ENCODE measurements around the gene CFAP69.
A peak's percentile ranks its signal among the peaks of the same experiment; 100 is the strongest.

CFAP69 gene, protein sequence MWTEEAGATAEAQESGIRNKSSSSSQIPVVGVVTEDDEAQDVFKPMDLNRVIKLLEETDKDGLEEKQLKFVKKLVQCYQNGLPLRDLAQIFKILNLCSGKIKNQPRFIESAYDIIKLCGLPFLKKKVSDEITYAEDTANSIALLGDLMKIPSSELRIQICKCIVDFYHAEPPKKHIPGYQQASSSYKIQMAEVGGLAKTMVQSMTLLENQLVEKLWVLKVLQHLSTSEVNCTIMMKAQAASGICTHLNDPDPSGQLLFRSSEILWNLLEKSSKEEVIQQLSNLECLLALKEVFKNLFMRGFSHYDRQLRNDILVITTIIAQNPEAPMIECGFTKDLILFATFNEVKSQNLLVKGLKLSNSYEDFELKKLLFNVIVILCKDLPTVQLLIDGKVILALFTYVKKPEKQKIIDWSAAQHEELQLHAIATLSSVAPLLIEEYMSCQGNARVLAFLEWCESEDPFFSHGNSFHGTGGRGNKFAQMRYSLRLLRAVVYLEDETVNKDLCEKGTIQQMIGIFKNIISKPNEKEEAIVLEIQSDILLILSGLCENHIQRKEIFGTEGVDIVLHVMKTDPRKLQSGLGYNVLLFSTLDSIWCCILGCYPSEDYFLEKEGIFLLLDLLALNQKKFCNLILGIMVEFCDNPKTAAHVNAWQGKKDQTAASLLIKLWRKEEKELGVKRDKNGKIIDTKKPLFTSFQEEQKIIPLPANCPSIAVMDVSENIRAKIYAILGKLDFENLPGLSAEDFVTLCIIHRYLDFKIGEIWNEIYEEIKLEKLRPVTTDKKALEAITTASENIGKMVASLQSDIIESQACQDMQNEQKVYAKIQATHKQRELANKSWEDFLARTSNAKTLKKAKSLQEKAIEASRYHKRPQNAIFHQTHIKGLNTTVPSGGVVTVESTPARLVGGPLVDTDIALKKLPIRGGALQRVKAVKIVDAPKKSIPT
- total RNA-seq: 0 to 0.95 (median 0.39) reads per million in 9 experiments

GRCh38 chr7:90244909-90245851 lies at the start of gene CFAP69:
TSS of gene CFAP69 (plus strand) at chr7:90245174. CDS start at chr7:90245425, 251 bp downstream.
- peak; percentile 83 to 85 (median 83) for DNase-seq
- H3K9me3 Mint-ChIP-seq: no peaks in the 10 kb centered on the region
- peaks cover 12% of the 10 kb centered on the region for H3K36me3 Mint-ChIP-seq (ENCODE audit: insufficient read depth)
- H3K4me3 Mint-ChIP-seq: peak within 1 kb of the TSS; percentile 89 to 92
- H3K27ac Mint-ChIP-seq: peak within 1 kb of the TSS; percentile 73 to 93
- ATAC-seq (replicated peaks): peak; percentile 91
- H3K27me3 Mint-ChIP-seq: peaks cover 25 to 28% of the 10 kb centered on the region in 2 donors
- H3K4me1 Mint-ChIP-seq (ENCODE audit: low read depth in 2 of 2): peaks cover 18 to 21% of the 10 kb centered on the region in 2 donors

DNA sequence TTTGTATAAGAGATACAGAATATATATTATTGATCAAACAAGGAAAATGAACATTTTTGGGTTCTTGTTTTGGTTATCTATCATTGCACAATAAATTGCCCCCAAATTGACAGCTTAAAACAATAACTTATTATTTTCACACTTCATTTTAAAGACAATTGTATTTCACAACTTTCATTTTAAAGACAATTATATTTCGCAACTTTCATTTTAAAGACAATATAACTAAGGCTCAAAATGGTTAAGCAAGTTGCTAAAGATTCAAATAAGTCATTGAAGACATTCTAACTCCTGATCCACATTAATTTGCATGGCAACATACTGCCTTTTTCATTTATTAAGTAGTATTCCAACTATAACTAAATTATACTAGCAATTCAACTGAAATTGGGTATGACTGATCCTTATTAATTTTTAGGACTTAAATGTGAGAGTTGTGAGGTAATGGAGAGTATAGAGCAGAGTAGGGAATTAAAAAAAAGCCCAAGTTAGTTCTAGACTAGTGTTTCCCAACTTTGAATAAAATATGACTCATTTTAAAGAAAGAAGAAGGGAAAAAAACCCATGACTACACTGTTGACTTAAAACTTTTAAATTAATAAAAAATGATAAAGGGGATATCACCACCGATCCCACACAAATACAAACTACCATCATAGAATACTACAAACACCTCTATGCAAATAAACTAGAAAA lies 43.3 kb upstream of the CFAP69 start:
- ATAC-seq (replicated peaks) (no peak), DNase-seq (no peak)
- Mint-ChIP-seq H3K36me3 (ENCODE audit: insufficient read depth) (no peaks in the 10 kb centered on the region), H3K4me1 (ENCODE audit: low read depth in 2 of 2) (no peaks in the 10 kb centered on the region), H3K27me3 (no peaks in the 10 kb centered on the region), H3K27ac (no peak overlapping the region), H3K9me3 (peaks cover 0 to 2% of the 10 kb centered on the region in 2 donors), H3K4me3 (no peak overlapping the region)

DNA sequence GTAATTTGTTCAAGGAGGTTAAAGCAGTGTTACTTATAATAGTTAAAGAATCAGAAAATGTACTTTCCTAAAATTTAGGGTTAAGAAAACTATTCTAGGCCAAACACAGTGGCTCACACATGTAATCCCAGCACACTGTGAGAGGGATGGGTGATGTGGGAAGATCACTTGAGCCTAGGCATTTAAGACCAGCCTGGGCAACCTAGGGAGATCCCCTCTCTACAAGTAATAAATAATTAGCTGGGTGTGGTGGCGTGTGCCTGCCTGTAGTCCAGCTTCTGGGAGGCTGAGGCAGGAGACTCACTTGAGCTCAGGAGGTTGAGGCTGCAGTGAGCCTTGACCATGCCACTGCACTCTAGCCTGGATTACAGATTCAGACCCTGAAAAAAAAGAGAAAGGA lies 37.0 kb upstream of the CFAP69 start:
- Mint-ChIP-seq H3K9me3 (peaks cover 0 to 2% of the 10 kb centered on the region in 2 donors), H3K4me1 (ENCODE audit: low read depth in 2 of 2) (no peaks in the 10 kb centered on the region), H3K4me3 (no peak overlapping the region), H3K27me3 (peaks cover 0 to 9% of the 10 kb centered on the region in 2 donors), H3K36me3 (ENCODE audit: insufficient read depth) (no peaks in the 10 kb centered on the region), H3K27ac (no peak overlapping the region)
- DNase-seq (no peak), ATAC-seq (replicated peaks) (no peak)

DNA sequence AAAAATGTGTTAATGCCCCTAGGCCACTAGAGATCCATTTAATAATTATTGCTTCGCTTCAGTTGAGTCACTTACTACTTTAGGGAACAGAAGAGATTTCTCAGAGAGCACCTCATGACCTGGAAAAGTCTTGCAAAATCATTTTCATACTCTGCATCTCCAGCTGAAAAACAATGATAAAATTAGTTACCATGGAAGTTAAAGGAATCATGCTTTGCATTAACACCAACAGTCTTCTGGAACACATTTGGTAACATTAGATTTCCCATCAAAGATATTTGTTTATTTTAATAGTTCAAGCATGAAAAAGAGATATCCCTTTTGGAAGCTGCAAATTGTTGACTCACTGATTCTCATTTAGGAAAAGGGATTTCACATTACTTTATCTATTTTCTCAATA lies 35.2 kb upstream of the CFAP69 start:
- ATAC-seq (replicated peaks): no peak
- no peak for DNase-seq
- H3K4me1 Mint-ChIP-seq (ENCODE audit: low read depth in 2 of 2): no peaks in the 10 kb centered on the region
- H3K4me3 Mint-ChIP-seq: no peak overlapping the region
- peaks cover 0 to 9% of the 10 kb centered on the region in 2 donors for H3K27me3 Mint-ChIP-seq
- H3K36me3 Mint-ChIP-seq (ENCODE audit: insufficient read depth): no peaks in the 10 kb centered on the region
- peaks cover 0 to 2% of the 10 kb centered on the region in 2 donors for H3K9me3 Mint-ChIP-seq
- H3K27ac Mint-ChIP-seq: no peak overlapping the region

- Mint-ChIP-seq H3K4me1 (ENCODE audit: low read depth in 2 of 2) (no peaks in the 10 kb centered on the region), H3K36me3 (ENCODE audit: insufficient read depth) (no peaks in the 10 kb centered on the region), H3K4me3 (no peak overlapping the region), H3K9me3 (peaks cover 0 to 2% of the 10 kb centered on the region in 2 donors), H3K27ac (no peak overlapping the region), H3K27me3 (peaks cover 0 to 9% of the 10 kb centered on the region in 2 donors)
- no peak for ATAC-seq (replicated peaks)
- no peak for DNase-seq
These were observed 34.5 kb upstream of the CFAP69 start for GRCh38 chr7:90210475-90210874.

DNA sequence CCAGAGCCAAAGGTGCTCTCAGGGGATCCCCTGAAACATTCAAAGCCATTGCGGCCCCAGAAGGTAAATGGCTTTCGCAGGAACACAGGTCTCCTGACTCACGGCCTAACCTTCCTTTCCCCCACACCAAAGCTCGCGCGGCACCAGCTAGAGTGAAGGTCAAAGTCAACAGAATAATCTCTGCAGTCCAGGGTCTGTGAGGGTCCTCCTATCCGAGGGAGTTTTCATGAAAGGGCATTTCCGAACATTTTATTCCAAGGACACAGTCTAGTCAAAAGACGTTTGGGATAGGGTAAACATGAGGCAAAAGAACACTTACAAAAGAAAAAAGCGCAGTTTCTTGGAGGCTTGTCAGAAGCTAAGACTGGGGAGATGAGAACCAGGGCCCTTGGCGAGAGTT lies 34.0 kb upstream of the CFAP69 start:
- no peaks in the 10 kb centered on the region for H3K4me1 Mint-ChIP-seq (ENCODE audit: low read depth in 2 of 2)
- H3K9me3 Mint-ChIP-seq: no peaks in the 10 kb centered on the region
- DNase-seq (no peak), ATAC-seq (replicated peaks) (no peak)
- H3K27me3 Mint-ChIP-seq: peaks cover 2 to 9% of the 10 kb centered on the region in 2 donors
- H3K4me3 Mint-ChIP-seq: peak overlapping the region in 1 of 2 donors; percentile 20
- H3K36me3 Mint-ChIP-seq (ENCODE audit: insufficient read depth): no peaks in the 10 kb centered on the region
- H3K27ac Mint-ChIP-seq: no peak overlapping the region

- Mint-ChIP-seq H3K4me3 (peak within 1 kb of the TSS in 1 of 2 donors; percentile 20), H3K27ac (no peak within 1 kb of the TSS), H3K4me1 (ENCODE audit: low read depth in 2 of 2) (no peaks in the 10 kb centered on the region), H3K36me3 (ENCODE audit: insufficient read depth) (no peaks in the 10 kb centered on the region), H3K9me3 (no peaks in the 10 kb centered on the region), H3K27me3 (peaks cover 7 to 9% of the 10 kb centered on the region in 2 donors)
- DNase-seq (peak in 1 of 3 experiments; percentile 5), ATAC-seq (replicated peaks) (peak; percentile 50)
These were observed 33.4 kb upstream of the CFAP69 start, which contains the start of gene STEAP2 for GRCh38 chr7:90211391-90212148. TSS of gene STEAP2 (plus strand) at chr7:90211740. CDS start at chr7:90225083, 13,343 bp downstream.

GRCh38 chr7:90212149-90212495 lies 32.9 kb upstream of the CFAP69 start:
- Mint-ChIP-seq H3K4me1 (ENCODE audit: low read depth in 2 of 2) (no peaks in the 10 kb centered on the region), H3K4me3 (no peak overlapping the region), H3K27ac (no peak overlapping the region), H3K9me3 (no peaks in the 10 kb centered on the region), H3K27me3 (peaks cover 7 to 9% of the 10 kb centered on the region in 2 donors), H3K36me3 (ENCODE audit: insufficient read depth) (no peaks in the 10 kb centered on the region)
- no peak for DNase-seq
- no peak for ATAC-seq (replicated peaks)

- no peak for DNase-seq
- ATAC-seq (replicated peaks): no peak
- H3K27me3 Mint-ChIP-seq: peaks cover 9 to 16% of the 10 kb centered on the region in 2 donors
- H3K4me3 Mint-ChIP-seq: no peak overlapping the region
- no peaks in the 10 kb centered on the region for H3K4me1 Mint-ChIP-seq (ENCODE audit: low read depth in 2 of 2)
- no peaks in the 10 kb centered on the region for H3K9me3 Mint-ChIP-seq
- H3K36me3 Mint-ChIP-seq (ENCODE audit: insufficient read depth): no peaks in the 10 kb centered on the region
- H3K27ac Mint-ChIP-seq: no peak overlapping the region
These were observed 31.5 kb upstream of the CFAP69 start for GRCh38 chr7:90213521-90213920.

DNA sequence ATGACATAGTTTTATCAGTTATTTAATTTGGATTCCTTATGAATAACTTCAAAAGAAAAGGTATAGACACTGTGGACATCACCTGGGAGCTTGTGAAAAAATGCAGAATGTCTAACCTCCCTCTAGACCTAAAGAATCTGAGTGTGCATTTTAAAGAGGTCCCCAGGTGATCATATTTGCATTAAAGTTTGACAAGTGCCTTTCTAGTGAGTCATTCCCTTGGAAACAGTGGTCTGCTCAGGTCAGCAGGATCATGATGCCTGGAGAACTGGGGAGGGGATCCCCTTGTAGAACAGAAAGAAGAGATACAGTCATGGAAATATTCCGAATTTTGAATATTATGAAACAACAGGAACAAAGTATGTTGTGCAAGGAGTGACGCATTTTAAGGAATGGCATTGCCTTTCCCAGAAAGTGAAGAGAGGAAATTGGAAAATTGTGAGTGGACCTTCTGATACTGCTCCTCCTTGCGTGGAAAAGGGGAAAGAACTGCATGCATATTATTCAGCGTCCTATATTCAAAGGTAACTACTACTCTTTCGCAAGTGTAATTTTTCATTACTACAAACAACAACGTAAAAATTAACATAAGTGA lies 28.8 kb upstream of the CFAP69 start:
- no peak overlapping the region for H3K27ac Mint-ChIP-seq
- no peaks in the 10 kb centered on the region for H3K9me3 Mint-ChIP-seq
- no peak for ATAC-seq (replicated peaks)
- H3K27me3 Mint-ChIP-seq: peaks cover 16 to 35% of the 10 kb centered on the region in 2 donors
- H3K4me1 Mint-ChIP-seq (ENCODE audit: low read depth in 2 of 2): no peaks in the 10 kb centered on the region
- H3K4me3 Mint-ChIP-seq: no peak overlapping the region
- no peak for DNase-seq
- H3K36me3 Mint-ChIP-seq (ENCODE audit: insufficient read depth): no peaks in the 10 kb centered on the region

- no peaks in the 10 kb centered on the region for H3K9me3 Mint-ChIP-seq
- ATAC-seq (replicated peaks) (no peak), DNase-seq (no peak)
- no peaks in the 10 kb centered on the region for H3K36me3 Mint-ChIP-seq (ENCODE audit: insufficient read depth)
- H3K27me3 Mint-ChIP-seq: peaks cover 20 to 41% of the 10 kb centered on the region in 2 donors
- no peaks in the 10 kb centered on the region for H3K4me1 Mint-ChIP-seq (ENCODE audit: low read depth in 2 of 2)
- no peak overlapping the region for H3K27ac Mint-ChIP-seq
- no peak overlapping the region for H3K4me3 Mint-ChIP-seq
These were observed 28.2 kb upstream of the CFAP69 start for GRCh38 chr7:90216771-90217170.
